ENCODE results near the gene MIOX.

MIOX gene

GRCh38 chr22:50524676-50525103 lies 38.0 kb downstream of the MIOX start:
- peaks cover 46% of the 10 kb centered on the region for H3K36me3 ChIP-seq (ENCODE audit: control insufficient read depth, low read length)

GRCh38 chr22:50525104-50525857 lies 38.6 kb downstream of the MIOX start, which contains the start of gene SCO2:
Gene SCO2, minus strand, starts transcription at chr22:50525598. Its CDS starts 1,187 bp downstream, at chr22:50524411.
- Histone ChIP-seq H3K9me3 (ENCODE audit: control insufficient read depth, insufficient read depth, low read length) (no peaks in the 10 kb centered on the region), H3K4me2 (ENCODE audit: low read length) (peak within 1 kb of the TSS; percentile 97), H3F3A (ENCODE audit: control insufficient read depth, insufficient read depth) (peaks cover 21% of the 10 kb centered on the region), H3K36me3 (ENCODE audit: control insufficient read depth, low read length) (peaks cover 46% of the 10 kb centered on the region), H3K4me3 (ENCODE audit: low read length) (peak within 1 kb of the TSS; percentile 93), H3K27ac (ENCODE audit: low read depth, low read length) (peak within 1 kb of the TSS; percentile 83), H3K27me3 (ENCODE audit: control insufficient read depth, low read length) (no peaks in the 10 kb centered on the region), H3K4me1 (ENCODE audit: control insufficient read depth, low read length) (peaks cover 29% of the 10 kb centered on the region), H3K9me2 (replicated peaks; ENCODE audit: control insufficient read depth, low read length) (no peaks in the 10 kb centered on the region), H4K20me1 (ENCODE audit: control insufficient read depth, insufficient read depth, low read depth, low read length) (no peaks in the 10 kb centered on the region), H3K79me2 (ENCODE audit: control insufficient read depth, low read length) (peaks cover 51% of the 10 kb centered on the region)
- no peak for TF ChIP-seq EZH2phosphoT487 (IDR thresholded peaks at IDR 0.05; ENCODE audit: borderline replicate concordance, low read length)
- no peak for TF ChIP-seq CTCF (IDR thresholded peaks at IDR 0.05; ENCODE audit: low read depth, low read length, poor library complexity, severe bottlenecking)

More at GRCh38 chr22:50524676-50525103, 38.0 kb downstream of the MIOX start:
- Histone ChIP-seq H3K9me2 (replicated peaks; ENCODE audit: control insufficient read depth, low read length) (no peaks in the 10 kb centered on the region), H3K27me3 (ENCODE audit: control insufficient read depth, low read length) (no peaks in the 10 kb centered on the region), H3F3A (ENCODE audit: control insufficient read depth, insufficient read depth) (peaks cover 21% of the 10 kb centered on the region), H3K4me3 (ENCODE audit: low read length) (peak overlapping the region; percentile 93), H3K27ac (ENCODE audit: low read depth, low read length) (peak overlapping the region; percentile 83), H4K20me1 (ENCODE audit: control insufficient read depth, insufficient read depth, low read depth, low read length) (no peaks in the 10 kb centered on the region), H3K4me2 (ENCODE audit: low read length) (peak overlapping the region; percentile 97), H3K79me2 (ENCODE audit: control insufficient read depth, low read length) (peaks cover 51% of the 10 kb centered on the region), H3K4me1 (ENCODE audit: control insufficient read depth, low read length) (peaks cover 23% of the 10 kb centered on the region), H3K9me3 (ENCODE audit: control insufficient read depth, insufficient read depth, low read length) (no peaks in the 10 kb centered on the region)
- no peak for TF ChIP-seq CTCF (IDR thresholded peaks at IDR 0.05; ENCODE audit: low read depth, low read length, poor library complexity, severe bottlenecking)
- TF ChIP-seq EZH2phosphoT487 (IDR thresholded peaks at IDR 0.05; ENCODE audit: borderline replicate concordance, low read length), result no peak

DNA sequence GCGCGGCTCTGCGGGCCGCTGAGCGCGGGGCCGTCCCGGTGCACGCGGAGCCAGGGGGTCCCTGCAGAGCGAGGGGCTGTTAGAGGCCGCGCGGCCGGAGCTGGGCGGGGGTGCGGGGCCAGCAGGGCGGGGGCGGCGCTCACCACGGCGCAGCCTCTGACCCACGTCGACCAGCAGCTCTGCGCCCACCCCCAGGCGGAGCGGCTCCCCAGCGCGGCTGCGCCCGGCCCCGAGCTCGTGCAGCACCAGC lies 39.1 kb downstream of the MIOX start:
- Histone ChIP-seq H3K4me3 (ENCODE audit: low read length) (peak overlapping the region; percentile 93), H3K36me3 (ENCODE audit: control insufficient read depth, low read length) (peaks cover 45% of the 10 kb centered on the region), H3K79me2 (ENCODE audit: control insufficient read depth, low read length) (peaks cover 51% of the 10 kb centered on the region), H3K27me3 (ENCODE audit: control insufficient read depth, low read length) (no peaks in the 10 kb centered on the region), H3K9me2 (replicated peaks; ENCODE audit: control insufficient read depth, low read length) (no peaks in the 10 kb centered on the region), H3K9me3 (ENCODE audit: control insufficient read depth, insufficient read depth, low read length) (no peaks in the 10 kb centered on the region), H3K27ac (ENCODE audit: low read depth, low read length) (peak overlapping the region; percentile 83), H3K4me1 (ENCODE audit: control insufficient read depth, low read length) (peaks cover 33% of the 10 kb centered on the region), H4K20me1 (ENCODE audit: control insufficient read depth, insufficient read depth, low read depth, low read length) (no peaks in the 10 kb centered on the region), H3K4me2 (ENCODE audit: low read length) (peak overlapping the region; percentile 97), H3F3A (ENCODE audit: control insufficient read depth, insufficient read depth) (peaks cover 21% of the 10 kb centered on the region)
- TF ChIP-seq EZH2phosphoT487 (IDR thresholded peaks at IDR 0.05; ENCODE audit: borderline replicate concordance, low read length) (no peak), CTCF (IDR thresholded peaks at IDR 0.05; ENCODE audit: low read depth, low read length, poor library complexity, severe bottlenecking) (no peak)
